ENCODE data around the gene SLC39A6. TPM values are rescaled to one million over a fixed set of nuclear protein-coding genes. Genes with fewer than 3 reads are reported as not detected.

Gene SLC39A6
- total and polyA plus RNA-seq, 2 donors (not counting 1 experiment from before 2014, with no cell fraction given): 8.9 to 19.5 TPM

- Mint-ChIP-seq H3K4me3 (no peak overlapping the region), H3K4me1 (peaks cover under 1% of the 10 kb centered on the region), H3K27me3 (no peaks in the 10 kb centered on the region), H3K9me3 (ENCODE audit: insufficient read depth) (no peaks in the 10 kb centered on the region), H3K27ac (no peak overlapping the region)
- no peaks in the 10 kb centered on the region for H3K4me1 ChIP-seq (ENCODE audit: control insufficient read depth in 2 of 2, insufficient read depth in 2 of 2, low read length in 2 of 2)
- no peak overlapping the region for H3K9ac ChIP-seq (ENCODE audit: low read length)
- WGBS (ENCODE audit: insufficient coverage): 100% methylated on average over 2 of the region's 4 CpGs
- H3K9me3 ChIP-seq (ENCODE audit: control extremely low read depth in 1 of 3, control insufficient read depth in 2 of 3, insufficient read depth in 1 of 3, low read length in 2 of 3): no peaks in the 10 kb centered on the region
- no peak for TF ChIP-seq EZH2 (IDR thresholded peaks at IDR 0.05; ENCODE audit: borderline replicate concordance, insufficient read depth, low read depth, low read length, poor library complexity, severe bottlenecking)
- TF ChIP-seq, protein P1, sequence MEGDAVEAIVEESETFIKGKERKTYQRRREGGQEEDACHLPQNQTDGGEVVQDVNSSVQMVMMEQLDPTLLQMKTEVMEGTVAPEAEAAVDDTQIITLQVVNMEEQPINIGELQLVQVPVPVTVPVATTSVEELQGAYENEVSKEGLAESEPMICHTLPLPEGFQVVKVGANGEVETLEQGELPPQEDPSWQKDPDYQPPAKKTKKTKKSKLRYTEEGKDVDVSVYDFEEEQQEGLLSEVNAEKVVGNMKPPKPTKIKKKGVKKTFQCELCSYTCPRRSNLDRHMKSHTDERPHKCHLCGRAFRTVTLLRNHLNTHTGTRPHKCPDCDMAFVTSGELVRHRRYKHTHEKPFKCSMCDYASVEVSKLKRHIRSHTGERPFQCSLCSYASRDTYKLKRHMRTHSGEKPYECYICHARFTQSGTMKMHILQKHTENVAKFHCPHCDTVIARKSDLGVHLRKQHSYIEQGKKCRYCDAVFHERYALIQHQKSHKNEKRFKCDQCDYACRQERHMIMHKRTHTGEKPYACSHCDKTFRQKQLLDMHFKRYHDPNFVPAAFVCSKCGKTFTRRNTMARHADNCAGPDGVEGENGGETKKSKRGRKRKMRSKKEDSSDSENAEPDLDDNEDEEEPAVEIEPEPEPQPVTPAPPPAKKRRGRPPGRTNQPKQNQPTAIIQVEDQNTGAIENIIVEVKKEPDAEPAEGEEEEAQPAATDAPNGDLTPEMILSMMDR (IDR thresholded peaks at IDR 0.05): no peak
- intact Hi-C loops (cut with micrococcal nuclease): no loop called here
- ChIA-PET CTCF (no interaction called here), POLR2A (interaction anchor here (0.7 kb wide), 1 partner anchor 578 kb away, joined by 4 read pairs; no protein-coding TSS in a partner anchor)
- H3K27ac ChIP-seq (ENCODE audit: low read length in 2 of 2): no peak overlapping the region
- no peaks in the 10 kb centered on the region for H3K27me3 ChIP-seq (replicated peaks in 1 of 4; ENCODE audit: control extremely low read depth in 1 of 4, control insufficient read depth in 3 of 4, insufficient read depth in 4 of 4, low read length in 3 of 4)
- H3K4me2 ChIP-seq (replicated peaks; ENCODE audit: low read depth, low read length, poor library complexity, severe bottlenecking): no peak overlapping the region
- ATAC-seq (ENCODE audit: low read depth) (no peak), DNase-seq (no peak)
- H3K4me3 ChIP-seq (ENCODE audit: control extremely low read depth in 1 of 5, extremely low read depth in 1 of 5, insufficient read depth in 1 of 5, low read depth in 2 of 5, low read length in 4 of 5): no peak overlapping the region
- H3K79me2 ChIP-seq (ENCODE audit: control insufficient read depth, insufficient read depth, low read length): peaks cover 5% of the 10 kb centered on the region
- H3K36me3 ChIP-seq (replicated peaks in 1 of 2; ENCODE audit: control extremely low read depth in 1 of 2, control insufficient read depth in 1 of 2, extremely low read depth in 1 of 2, insufficient read depth in 2 of 2, low read length in 1 of 2): peaks cover 1 to 77% of the 10 kb centered on the region in 2 experiments
- peaks cover 6% of the 10 kb centered on the region for H4K20me1 ChIP-seq (ENCODE audit: control insufficient read depth, insufficient read depth, low read length, poor library complexity, severe bottlenecking)
- no peak overlapping the region for H2AFZ ChIP-seq (ENCODE audit: insufficient read depth, low read depth, low read length, poor library complexity, severe bottlenecking)
Measured at GRCh38 chr18:36141576-36141975, 12.4 kb upstream of the SLC39A6 start.

- intact Hi-C loops (cut with micrococcal nuclease): no loop called here
- Mint-ChIP-seq H3K4me3 (no peak overlapping the region), H3K9me3 (ENCODE audit: insufficient read depth) (no peaks in the 10 kb centered on the region), H3K27ac (no peak overlapping the region), H3K27me3 (no peaks in the 10 kb centered on the region), H3K4me1 (peaks cover 8% of the 10 kb centered on the region)
- Histone ChIP-seq H3K4me2 (replicated peaks; ENCODE audit: low read depth, low read length, poor library complexity, severe bottlenecking) (no peak overlapping the region), H3K9ac (ENCODE audit: low read length) (no peak overlapping the region), H3K4me3 (ENCODE audit: control extremely low read depth in 1 of 5, extremely low read depth in 1 of 5, insufficient read depth in 1 of 5, low read depth in 2 of 5, low read length in 4 of 5) (no peak overlapping the region), H4K20me1 (ENCODE audit: control insufficient read depth, insufficient read depth, low read length, poor library complexity, severe bottlenecking) (peaks cover 30% of the 10 kb centered on the region), H2AFZ (ENCODE audit: insufficient read depth, low read depth, low read length, poor library complexity, severe bottlenecking) (no peak overlapping the region), H3K27me3 (replicated peaks in 1 of 4; ENCODE audit: control extremely low read depth in 1 of 4, control insufficient read depth in 3 of 4, insufficient read depth in 4 of 4, low read length in 3 of 4) (no peaks in the 10 kb centered on the region), H3K36me3 (replicated peaks in 1 of 2; ENCODE audit: control extremely low read depth in 1 of 2, control insufficient read depth in 1 of 2, extremely low read depth in 1 of 2, insufficient read depth in 2 of 2, low read length in 1 of 2) (peaks cover 1 to 68% of the 10 kb centered on the region in 2 experiments), H3K27ac (ENCODE audit: low read length in 2 of 2) (no peak overlapping the region), H3K79me2 (ENCODE audit: control insufficient read depth, insufficient read depth, low read length) (peaks cover 13% of the 10 kb centered on the region), H3K4me1 (ENCODE audit: control insufficient read depth in 2 of 2, insufficient read depth in 2 of 2, low read length in 2 of 2) (no peaks in the 10 kb centered on the region), H3K9me3 (ENCODE audit: control extremely low read depth in 1 of 3, control insufficient read depth in 2 of 3, insufficient read depth in 1 of 3, low read length in 2 of 3) (no peaks in the 10 kb centered on the region)
- no peak for ATAC-seq (ENCODE audit: low read depth)
- 100% methylated on average over 4 of the region's 5 CpGs for WGBS (ENCODE audit: insufficient coverage)
- CTCF ChIA-PET: interaction anchor here (1.0 to 1.5 kb wide), 2 partner anchors 44 to 122 kb away, joined by 3 to 4 read pairs; no protein-coding TSS in a partner anchor
- POLR2A ChIA-PET: no interaction called here
- no peak for TF ChIP-seq EZH2 (IDR thresholded peaks at IDR 0.05; ENCODE audit: borderline replicate concordance, insufficient read depth, low read depth, low read length, poor library complexity, severe bottlenecking)
- TF ChIP-seq, protein P1 (IDR thresholded peaks at IDR 0.05): no peak
- DNase-seq: no peak
Measured at GRCh38 chr18:36139245-36139644, 10.1 kb upstream of the SLC39A6 start.

Data from B cell (primary cell).